H1 (cell line): ENCODE data around the gene FH. TPM values are rescaled to one million over a fixed set of nuclear protein-coding genes. Genes with fewer than 3 reads are reported as not detected.

Experiments used
- CTCF ChIA-PET: fragments of 300-600 bp; sonication (Branson Sonifier 250); formaldehyde crosslinking; loops from one replicate; lab custom pipeline; 2021; ENCODE audit not compliant: partially characterized antibody; lab: Charles Lee
- POLR2A ChIA-PET: fragments of 300-600 bp; sonication (Branson Sonifier 250); formaldehyde crosslinking; loops from one replicate; lab custom pipeline; 2021; ENCODE audit warnings: inconsistent platforms; ENCODE audit not compliant: partially characterized antibody; lab: Charles Lee
- DNase-seq, 2 experiments: peaks; one replicate each; pipeline versions ENCODE4 v3.0.0 to v3.0.0-alpha.2; 2010 to 2022; ENCODE audit warnings: low spot score in 2 of 2, low read depth in 1 of 2, mixed read lengths in 1 of 2
- FAIRE-seq: peaks from 2 replicates; lab custom pipeline; 2011; peaks lifted over from hg19 to GRCh38; lab: Jason Lieb, UNC
- H2AFZ ChIP-seq: 2 replicates; pipeline ENCODE4 v1.8.1; 2012; ENCODE audit warnings: low read length, inconsistent platforms
- H2AK5ac ChIP-seq: 2 replicates; pipeline ENCODE4 v1.6.1; 2013; ENCODE audit warnings: low read depth, low read length
- H2BK120ac ChIP-seq: replicated peaks from 2 replicates; pipeline ENCODE3; 2013; ENCODE audit warnings: low read depth, low read length, inconsistent platforms
- H2BK12ac ChIP-seq: 2 replicates; pipeline ENCODE4 v1.6.1; 2013; ENCODE audit warnings: low read depth, low read length
- H2BK15ac ChIP-seq: 2 replicates; pipeline ENCODE4 v1.6.1; 2013; ENCODE audit warnings: low read length
- H2BK20ac ChIP-seq: 2 replicates; pipeline ENCODE4 v1.6.1; 2013; ENCODE audit warnings: low read length
- H2BK5ac ChIP-seq: 2 replicates; pipeline ENCODE4 v1.6.1; 2013; ENCODE audit warnings: low read depth, low read length
- H3K14ac ChIP-seq: 2 replicates; pipeline ENCODE4 v1.6.1; 2013; ENCODE audit warnings: inconsistent platforms; ENCODE audit not compliant: insufficient read length
- H3K18ac ChIP-seq: 2 replicates; pipeline ENCODE4 v1.6.1; 2013; ENCODE audit warnings: low read length; ENCODE audit errors: extremely low read depth
- H3K23ac ChIP-seq: 2 replicates; pipeline ENCODE4 v1.6.1; 2013; ENCODE audit warnings: inconsistent platforms; ENCODE audit not compliant: insufficient read length
- H3K23me2 ChIP-seq: 2 replicates; pipeline ENCODE4 v1.6.1; 2013; ENCODE audit warnings: low read depth, low read length
- H3K27ac ChIP-seq: 2 replicates; pipeline ENCODE4 v1.6.1; 2011; ENCODE audit warnings: low read depth, low read length, inconsistent platforms
- H3K27me3 ChIP-seq, 4 experiments: replicated peaks in 1 of 4; 1 replicate in 1 of 4; 2 replicates in 3 of 4; pipeline versions ENCODE4 v1.6.1 to v1.8.1; 2011 to 2013; ENCODE audit warnings: low read length in 3 of 4, mild to moderate bottlenecking in 3 of 4, inconsistent platforms in 2 of 4, mixed read lengths in 2 of 4, moderate library complexity in 1 of 4; ENCODE audit not compliant: control insufficient read depth in 3 of 4, insufficient read depth in 3 of 4; ENCODE audit errors: extremely low read depth in 1 of 4
- H3K36me3 ChIP-seq, 4 experiments: 2 replicates each; pipeline versions ENCODE4 v1.6.1 to v1.8.1; 2011 to 2013; ENCODE audit warnings: mild to moderate bottlenecking in 4 of 4, low read length in 3 of 4, moderate library complexity in 2 of 4, control low read depth in 1 of 4, inconsistent platforms in 1 of 4; ENCODE audit not compliant: insufficient read depth in 4 of 4, control insufficient read depth in 2 of 4
- H3K4ac ChIP-seq: replicated peaks from 2 replicates; pipeline ENCODE3; 2013; ENCODE audit warnings: low read length, low read depth, mixed read lengths, inconsistent platforms; ENCODE audit not compliant: insufficient read length
- H3K4me1 ChIP-seq, 4 experiments: replicated peaks in 1 of 4; 1 replicate in 1 of 4; 2 replicates in 3 of 4; pipeline versions ENCODE4 v1.6.1 to v1.8.1; 2011 to 2013; ENCODE audit warnings: low read length in 3 of 4, inconsistent platforms in 2 of 4, mixed read lengths in 1 of 4; ENCODE audit not compliant: insufficient read depth in 4 of 4, control insufficient read depth in 3 of 4
- H3K4me2 ChIP-seq, 2 experiments: 2 replicates each; pipeline versions ENCODE4 v1.6.1 to v1.8.1; 2011 to 2013; ENCODE audit warnings: low read depth in 2 of 2, low read length in 2 of 2, control low read depth in 1 of 2, inconsistent platforms in 1 of 2, mild to moderate bottlenecking in 1 of 2; ENCODE audit not compliant: insufficient read depth in 1 of 2
- H3K4me3 ChIP-seq, 4 experiments: fragments of 200-600, 300-600 bp in 1 of 4; sonication (generic), shearing (Covaris generic), sonication (Bioruptor Twin) in 1 of 4; 2 replicates each; pipeline versions ENCODE4 v1.5.1 to v1.8.1; 2011 to 2016; ENCODE audit warnings: low read length in 4 of 4, low read depth in 3 of 4, control low read depth in 2 of 4, inconsistent platforms in 2 of 4, mild to moderate bottlenecking in 2 of 4, mixed read lengths in 1 of 4, moderate library complexity in 1 of 4; ENCODE audit not compliant: insufficient read depth in 2 of 4; ENCODE audit errors: extremely low read depth in 1 of 4
- H3K56ac ChIP-seq: replicated peaks from 2 replicates; pipeline ENCODE3; 2013; ENCODE audit warnings: low read depth, mild to moderate bottlenecking, mixed read lengths, low read length, inconsistent platforms; ENCODE audit not compliant: insufficient read length
- H3K79me1 ChIP-seq: 2 replicates; pipeline ENCODE4 v1.6.1; 2013; ENCODE audit warnings: low read depth, low read length, control low read depth
- H3K79me2 ChIP-seq, 2 experiments: 2 replicates each; pipeline versions ENCODE4 v1.6.1 to v1.8.1; 2012 to 2013; ENCODE audit warnings: low read length in 2 of 2, mild to moderate bottlenecking in 2 of 2, inconsistent platforms in 1 of 2; ENCODE audit not compliant: insufficient read depth in 2 of 2, control insufficient read depth in 1 of 2
- H3K9ac ChIP-seq, 4 experiments: replicated peaks in 1 of 4; 1 replicate in 1 of 4; 2 replicates in 3 of 4; pipeline versions ENCODE4 v1.6.1 to v1.8.1; 2011 to 2013; ENCODE audit warnings: low read depth in 3 of 4, low read length in 3 of 4, control low read depth in 2 of 4, mild to moderate bottlenecking in 2 of 4, moderate library complexity in 2 of 4, inconsistent platforms in 1 of 4; ENCODE audit errors: extremely low read depth in 1 of 4
- H3K9me3 ChIP-seq, 2 experiments: 2 replicates each; pipeline versions ENCODE4 v1.6.1 to v1.8.1; 2012 to 2013; ENCODE audit warnings: mild to moderate bottlenecking in 2 of 2, moderate library complexity in 2 of 2, control low read depth in 1 of 2, inconsistent platforms in 1 of 2, low read depth in 1 of 2, low read length in 1 of 2, mixed read lengths in 1 of 2; ENCODE audit not compliant: insufficient read depth in 2 of 2
- H4K20me1 ChIP-seq, 2 experiments: replicated peaks in 1 of 2; 2 replicates each; pipeline versions ENCODE3 to v1.8.1; 2011 to 2013; ENCODE audit warnings: inconsistent platforms in 2 of 2, low read length in 2 of 2, mild to moderate bottlenecking in 1 of 2; ENCODE audit not compliant: insufficient read depth in 2 of 2, control insufficient read depth in 1 of 2
- H4K5ac ChIP-seq: 2 replicates; pipeline ENCODE4 v1.6.1; 2013; ENCODE audit warnings: low read length, low read depth, mixed read lengths, inconsistent platforms; ENCODE audit not compliant: insufficient read length
- H4K8ac ChIP-seq: 2 replicates; pipeline ENCODE4 v1.8.0; 2013; ENCODE audit warnings: mild to moderate bottlenecking, moderate library complexity, low read length, inconsistent platforms; ENCODE audit not compliant: insufficient read depth; ENCODE audit errors: extremely low read depth
- H4K91ac ChIP-seq: replicated peaks from 2 replicates; pipeline ENCODE3; 2013; ENCODE audit warnings: low read length, mixed read lengths, inconsistent platforms; ENCODE audit not compliant: insufficient read length
- CREB1 ChIP-seq: IDR thresholded peaks from 2 replicates; pipeline ENCODE4 v1.6.1; 2012; ENCODE audit warnings: inconsistent platforms
- RFX5 ChIP-seq: IDR thresholded peaks from 2 replicates; pipeline ENCODE4 v1.6.1; 2011; ENCODE audit warnings: low read depth, low read length, improper control_type of control experiment, borderline replicate concordance
- SIX5 ChIP-seq: IDR thresholded peaks from 2 replicates; pipeline ENCODE4 v1.6.1; 2011; ENCODE audit warnings: mild to moderate bottlenecking, low read depth, low read length
- SUZ12 ChIP-seq: fragments of 200-600 bp; sonication (generic); IDR thresholded peaks from 2 replicates; pipeline ENCODE4 v1.6.1; 2012; ENCODE audit warnings: mild to moderate bottlenecking, inconsistent platforms, low read length, moderate library complexity, mixed read lengths
- WGBS, 2 experiments: shearing (Covaris generic) in 1 of 2; methylation state at CpG; one replicate each; pipeline versions ENCODE4 v1.1.6 to v1.1.7; 2013 to 2015; ENCODE audit warnings: low lambda C conversion rate in 2 of 2, mixed read lengths in 2 of 2, inconsistent platforms in 1 of 2, low coverage in 1 of 2, missing lambda C conversion rate in 1 of 2; ENCODE audit not compliant: insufficient replicate concordance in 2 of 2, insufficient coverage in 1 of 2, insufficient read length in 1 of 2; ENCODE audit errors: extremely low coverage in 1 of 2, missing lambda C conversion rate in 1 of 2; 5-methylcytosine and 5-hydroxymethylcytosine counted together
- polyA plus RNA-seq, 7 experiments: library from polyadenylated mRNA; depleted of rRNA in 3 of 7; stranded (reverse) in 5 of 7; unstranded in 2 of 7; fragments of >200 nt in 5 of 7; fragments of 200-250 nt in 2 of 7; gene quantifications; 1 replicate in 5 of 7; 2 replicates in 1 of 7; 4 replicates in 1 of 7; pipeline versions ENCODE4 v1.2.1 to v1.2.3, GENCODE V29; 2011 to 2013; ENCODE audit warnings: missing spikeins in 2 of 7, mixed read lengths in 2 of 7
- total RNA-seq: library from RNA; stranded (reverse); fragmentation: NEBNext Ultra II Directional; extraction: Animal tissue kit (Norgen Biotek cat#: 25700); gene quantifications from 2 replicates; pipeline ENCODE4 v1.2.1, GENCODE V29; 2021

Gene FH
- total and polyA plus RNA-seq, 2 of the 8 experiments (the other 6 are each of a cell fraction or from before 2014, with no cell fraction given): 45.0 to 81.9 TPM

DNA sequence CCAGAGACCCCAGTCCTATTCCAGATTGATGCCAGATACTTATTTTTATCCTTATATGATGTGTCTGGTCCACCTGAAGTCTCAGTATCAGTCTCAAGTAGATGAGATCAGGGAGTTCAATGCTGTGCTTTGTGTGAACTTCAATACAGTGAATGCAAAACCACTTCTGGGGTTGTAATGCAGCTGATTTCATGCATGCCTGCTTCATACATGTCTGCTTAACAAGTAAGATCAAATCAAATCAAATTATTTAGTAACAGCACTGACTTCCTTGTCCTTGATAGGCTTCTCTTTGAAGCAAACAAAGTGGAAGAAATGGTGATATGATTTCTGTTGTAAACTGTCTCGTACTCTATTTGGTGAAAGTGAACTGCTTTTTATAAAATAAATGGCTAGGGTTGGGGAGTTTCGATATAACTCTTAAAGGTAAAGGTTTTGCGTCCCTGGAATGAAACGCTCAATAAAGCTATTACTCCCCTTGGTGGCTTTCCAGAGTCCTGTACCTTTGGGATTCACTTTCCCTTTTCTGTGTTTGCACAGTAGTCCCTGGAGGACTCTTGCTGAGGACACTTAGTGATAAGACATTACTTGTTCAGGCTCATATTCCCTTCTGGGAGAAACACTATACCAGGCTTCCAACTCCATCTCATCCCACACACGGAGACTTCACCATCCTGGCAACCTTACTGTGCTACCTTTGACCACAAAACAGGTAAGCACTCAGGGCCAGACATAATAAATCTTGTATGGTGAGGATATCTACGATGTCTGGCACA, 59.3 kb downstream of the FH start:
- no peak overlapping the region for H3K4me3 ChIP-seq
- ChIA-PET POLR2A (no interaction called here), CTCF (no interaction called here)
- TF ChIP-seq RFX5 (no peak), CREB1 (no peak), SIX5 (no peak), SUZ12 (no peak)

More for the DNA sequence above, 59.3 kb downstream of the FH start:
- Histone ChIP-seq H3K27me3 (peaks cover 0 to 25% (median 12%) of the 10 kb centered on the region in 4 experiments; a peak in 6 of 7 replicates), H2BK15ac (no peak overlapping the region), H3K79me1 (no peaks in the 10 kb centered on the region), H3K79me2 (no peaks in the 10 kb centered on the region), H4K8ac (no peak overlapping the region), H3K14ac (no peak overlapping the region), H2BK5ac (no peak overlapping the region), H2BK20ac (no peak overlapping the region), H4K91ac (no peak overlapping the region), H3K18ac (no peak overlapping the region), H4K20me1 (peaks cover 0 to 2% of the 10 kb centered on the region in 2 experiments), H3K9ac (no peak overlapping the region), H3K9me3 (no peaks in the 10 kb centered on the region), H3K4me2 (no peak overlapping the region), H3K27ac (no peak overlapping the region), H3K56ac (no peak overlapping the region), H2AFZ (no peak overlapping the region), H2BK120ac (no peak overlapping the region), H3K23me2 (no peaks in the 10 kb centered on the region), H2AK5ac (no peak overlapping the region), H3K36me3 (no peaks in the 10 kb centered on the region), H4K5ac (no peak overlapping the region), H3K4me1 (no peaks in the 10 kb centered on the region), H3K4ac (no peak overlapping the region), H2BK12ac (no peak overlapping the region), H3K23ac (no peak overlapping the region)
- no peak for DNase-seq
- no peak for FAIRE-seq
- 74% methylated on average over 6 of the region's 6 CpGs; no CpG with 5 or more reads in 1 of the 2 experiments for WGBS, 2 experiments
